Measurements from ENCODE around the gene ZNF664.

ZNF664 gene

DNA sequence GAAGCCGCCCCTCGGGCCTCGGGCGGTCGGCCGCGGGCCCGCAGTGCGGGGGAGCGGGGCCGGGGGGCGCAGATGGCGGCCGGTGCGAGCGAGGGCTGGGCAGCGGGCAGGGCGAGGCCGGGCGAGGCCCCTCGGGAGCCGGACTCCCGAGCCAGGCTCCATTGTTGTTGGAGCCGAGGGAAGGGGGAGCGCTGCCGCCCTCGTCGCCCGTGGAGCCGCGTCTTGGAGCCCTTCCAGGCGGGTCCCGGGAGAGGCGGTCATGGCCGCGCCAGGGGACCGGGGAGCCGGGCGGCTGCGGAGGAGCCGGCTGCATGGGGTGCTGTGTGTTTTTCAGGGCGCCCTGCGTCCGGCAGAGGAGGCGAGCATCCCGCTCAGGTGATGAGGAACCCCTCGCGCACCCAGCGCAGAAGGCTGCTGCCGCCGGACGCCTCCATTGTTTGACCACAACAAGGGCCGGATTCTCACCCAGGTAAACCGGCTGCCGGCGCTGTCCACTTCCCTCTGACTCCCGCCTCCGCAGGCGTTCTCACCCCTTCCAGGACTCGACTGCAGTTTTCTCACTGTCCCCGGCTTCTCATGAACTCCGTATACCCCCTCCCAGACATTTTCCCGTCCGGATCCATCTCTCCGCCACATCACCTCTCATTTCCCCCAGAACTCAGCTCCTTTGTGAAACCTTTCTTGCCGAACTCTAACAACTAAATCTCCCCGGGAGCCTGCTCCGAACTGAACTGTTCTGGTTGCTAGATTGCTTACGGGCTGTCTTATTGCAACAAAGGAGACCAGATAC, 732 bp downstream of the ZNF664 start:
- Histone ChIP-seq H3K27ac (ENCODE audit: low read depth, low read length, severe bottlenecking) (peak overlapping the region; percentile 70), H3K36me3 (ENCODE audit: control insufficient read depth, insufficient read depth, low read length) (peaks cover 36% of the 10 kb centered on the region), H3K4me3 (ENCODE audit: extremely low read depth, insufficient read depth, low read length, poor library complexity, severe bottlenecking) (peak overlapping the region; percentile 73), H3K4me1 (ENCODE audit: control insufficient read depth, insufficient read depth, low read length, poor library complexity, severe bottlenecking) (peaks cover 5% of the 10 kb centered on the region), H3K9me3 (ENCODE audit: control insufficient read depth, low read length) (no peaks in the 10 kb centered on the region)
- WGBS, 2 experiments (ENCODE audit: insufficient coverage in 2 of 2), result 0 to 1% methylated on average over 37 to 68 of the region's 69 CpGs

DNA sequence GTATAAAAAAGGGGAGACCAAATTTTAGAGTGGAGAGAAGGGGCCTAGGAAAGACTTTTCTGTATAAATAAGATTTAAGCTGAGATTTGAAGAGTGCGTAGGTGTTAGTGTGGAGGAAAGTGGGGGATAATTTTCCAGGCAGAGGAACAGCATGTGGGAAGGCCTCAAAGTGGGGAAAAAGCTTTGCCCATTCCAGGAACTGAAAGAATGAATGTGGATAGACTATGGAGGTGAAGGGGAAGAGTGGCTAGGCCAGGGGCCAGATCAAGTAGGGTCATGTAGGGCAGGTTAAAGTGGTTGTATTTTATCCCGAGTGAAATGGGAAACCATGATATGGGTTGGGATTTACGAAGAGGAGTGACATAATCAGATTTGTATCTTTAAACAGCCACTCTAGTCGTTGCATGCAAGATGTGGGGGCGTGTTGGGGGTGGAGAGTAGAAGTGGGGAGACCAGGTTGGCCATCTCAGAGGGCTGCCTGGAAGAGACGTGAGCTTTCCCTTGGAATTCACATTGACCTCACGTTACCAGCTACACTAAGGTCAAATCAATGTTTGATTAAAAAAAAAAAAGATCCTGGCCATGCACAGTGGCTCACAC, 3.3 kb downstream of the ZNF664 start:
- no peak overlapping the region for H3K27ac ChIP-seq (ENCODE audit: low read depth, low read length, severe bottlenecking)
- H3K4me1 ChIP-seq (ENCODE audit: control insufficient read depth, insufficient read depth, low read length, poor library complexity, severe bottlenecking), result peaks cover 5% of the 10 kb centered on the region
- WGBS, 2 experiments (ENCODE audit: insufficient coverage in 2 of 2), result 95 to 98% methylated on average over 4 of the region's 7 CpGs
- no peaks in the 10 kb centered on the region for H3K9me3 ChIP-seq (ENCODE audit: control insufficient read depth, low read length)
- no peak overlapping the region for H3K4me3 ChIP-seq (ENCODE audit: extremely low read depth, insufficient read depth, low read length, poor library complexity, severe bottlenecking)
- peaks cover 51% of the 10 kb centered on the region for H3K36me3 ChIP-seq (ENCODE audit: control insufficient read depth, insufficient read depth, low read length)

GRCh38 chr12:123979566-123979965, 6.6 kb downstream of the ZNF664 start:
- Histone ChIP-seq H3K4me1 (ENCODE audit: control insufficient read depth, insufficient read depth, low read length, poor library complexity, severe bottlenecking) (peaks cover 3% of the 10 kb centered on the region), H3K4me3 (ENCODE audit: extremely low read depth, insufficient read depth, low read length, poor library complexity, severe bottlenecking) (no peak overlapping the region), H3K27ac (ENCODE audit: low read depth, low read length, severe bottlenecking) (no peak overlapping the region), H3K36me3 (ENCODE audit: control insufficient read depth, insufficient read depth, low read length) (peaks cover 65% of the 10 kb centered on the region), H3K9me3 (ENCODE audit: control insufficient read depth, low read length) (no peaks in the 10 kb centered on the region)
- WGBS, 2 experiments (ENCODE audit: insufficient coverage in 2 of 2), result 92 to 100% methylated on average over 1 to 2 of the region's 6 CpGs

- Histone ChIP-seq H3K27ac (ENCODE audit: low read depth, low read length, severe bottlenecking) (no peak overlapping the region), H3K36me3 (ENCODE audit: control insufficient read depth, insufficient read depth, low read length) (peaks cover 53% of the 10 kb centered on the region), H3K4me1 (ENCODE audit: control insufficient read depth, insufficient read depth, low read length, poor library complexity, severe bottlenecking) (peaks cover 12% of the 10 kb centered on the region), H3K4me3 (ENCODE audit: extremely low read depth, insufficient read depth, low read length, poor library complexity, severe bottlenecking) (no peak overlapping the region), H3K9me3 (ENCODE audit: control insufficient read depth, low read length) (no peaks in the 10 kb centered on the region)
- 95 to 96% methylated on average over 5 to 7 of the region's 7 CpGs for WGBS, 2 experiments (ENCODE audit: insufficient coverage in 2 of 2)
Observed at GRCh38 chr12:123982269-123982668, 9.3 kb downstream of the ZNF664 start.

DNA sequence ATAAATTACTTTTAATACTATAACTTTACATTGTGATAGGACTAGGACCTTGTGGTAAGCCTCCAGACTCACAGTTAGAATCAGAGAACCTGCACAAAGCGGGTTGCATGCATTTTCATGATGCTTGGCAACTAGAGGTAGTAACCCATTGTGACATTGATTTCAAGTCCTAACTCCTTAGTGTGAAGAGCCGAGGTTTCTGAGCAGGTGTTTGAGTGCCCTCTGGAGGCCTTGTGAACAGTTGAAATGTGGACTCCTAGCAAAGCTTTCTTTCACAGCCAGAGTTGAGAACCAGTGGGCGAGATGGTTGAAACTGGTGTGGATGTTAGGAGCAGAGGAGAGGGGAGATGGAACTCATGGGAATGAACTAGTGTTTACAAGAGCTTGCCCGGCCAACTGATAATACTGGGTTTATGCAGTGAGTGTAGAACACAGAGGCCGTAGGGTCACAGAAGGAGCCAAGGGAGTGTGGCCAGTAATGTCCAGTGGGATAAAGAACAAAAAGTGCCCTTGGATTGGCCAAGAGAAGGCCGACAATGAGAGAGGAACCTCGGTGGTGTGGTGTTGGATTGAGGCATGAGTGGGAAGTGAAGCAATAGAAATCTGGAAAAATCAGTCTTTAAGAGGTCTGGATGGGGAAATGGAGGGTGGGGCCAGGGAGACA, 10.9 kb downstream of the ZNF664 start:
- H3K36me3 ChIP-seq (ENCODE audit: control insufficient read depth, insufficient read depth, low read length), result peaks cover 57% of the 10 kb centered on the region
- peaks cover 12% of the 10 kb centered on the region for H3K4me1 ChIP-seq (ENCODE audit: control insufficient read depth, insufficient read depth, low read length, poor library complexity, severe bottlenecking)
- H3K9me3 ChIP-seq (ENCODE audit: control insufficient read depth, low read length), result no peaks in the 10 kb centered on the region
- H3K4me3 ChIP-seq (ENCODE audit: extremely low read depth, insufficient read depth, low read length, poor library complexity, severe bottlenecking), result no peak overlapping the region
- no peak overlapping the region for H3K27ac ChIP-seq (ENCODE audit: low read depth, low read length, severe bottlenecking)
- WGBS, 2 experiments (ENCODE audit: insufficient coverage in 2 of 2), result 80% methylated on average over 6 of the region's 7 CpGs

DNA sequence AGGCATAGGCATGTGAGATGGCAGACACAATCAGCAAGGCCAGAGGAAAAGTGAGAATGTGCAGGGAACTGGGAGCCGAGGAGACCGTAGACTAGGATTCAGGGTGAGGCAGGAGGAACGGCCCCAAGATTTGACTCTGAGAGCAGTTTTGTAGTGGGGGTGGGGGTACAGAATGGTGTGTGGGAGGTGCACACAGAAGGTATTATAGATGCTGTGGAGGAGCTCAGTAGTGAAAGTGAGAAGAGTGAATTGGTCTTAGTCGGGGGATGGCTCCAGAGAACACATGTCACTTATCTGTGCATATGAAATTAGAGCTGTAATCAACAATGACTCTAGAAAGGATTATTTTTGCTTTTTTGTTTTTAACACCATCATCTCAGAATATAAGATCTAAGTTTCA, 11.9 kb downstream of the ZNF664 start:
- Histone ChIP-seq H3K4me1 (ENCODE audit: control insufficient read depth, insufficient read depth, low read length, poor library complexity, severe bottlenecking) (peaks cover 12% of the 10 kb centered on the region), H3K36me3 (ENCODE audit: control insufficient read depth, insufficient read depth, low read length) (peaks cover 58% of the 10 kb centered on the region), H3K4me3 (ENCODE audit: extremely low read depth, insufficient read depth, low read length, poor library complexity, severe bottlenecking) (no peak overlapping the region), H3K9me3 (ENCODE audit: control insufficient read depth, low read length) (no peaks in the 10 kb centered on the region), H3K27ac (ENCODE audit: low read depth, low read length, severe bottlenecking) (no peak overlapping the region)
- WGBS, 2 experiments (ENCODE audit: insufficient coverage in 2 of 2), result 100% methylated on average over 3 of the region's 4 CpGs

DNA sequence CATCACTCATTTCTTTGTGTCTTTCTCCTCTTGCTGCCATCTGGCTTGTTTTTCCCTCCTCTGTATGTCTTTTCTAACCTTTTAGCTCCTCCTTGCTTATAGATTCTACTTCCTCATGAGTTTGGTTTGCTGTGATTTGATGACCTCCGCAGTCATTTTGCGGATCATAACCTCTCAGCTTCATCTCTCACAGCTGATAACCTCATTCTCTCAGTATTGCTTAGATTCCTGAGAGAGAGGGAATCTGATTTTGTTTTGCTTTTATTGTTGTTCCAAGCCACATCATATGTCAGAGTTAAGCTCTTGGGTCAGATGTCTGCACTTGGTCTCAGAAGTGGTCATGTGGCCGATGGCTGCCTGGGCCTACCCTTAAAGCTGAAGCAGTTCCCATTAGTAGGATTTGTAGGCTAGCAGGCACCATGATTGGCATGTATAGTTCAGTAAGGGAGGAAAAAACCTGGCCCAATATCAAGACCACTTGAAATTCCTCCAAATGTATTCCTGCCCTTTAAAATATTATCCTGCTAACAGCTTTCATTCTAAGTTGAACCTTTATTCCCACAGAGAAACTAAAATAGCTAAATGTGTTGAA, 13.5 kb downstream of the ZNF664 start:
- H3K36me3 ChIP-seq (ENCODE audit: control insufficient read depth, insufficient read depth, low read length), result peaks cover 58% of the 10 kb centered on the region
- H3K4me1 ChIP-seq (ENCODE audit: control insufficient read depth, insufficient read depth, low read length, poor library complexity, severe bottlenecking), result peaks cover 27% of the 10 kb centered on the region
- H3K9me3 ChIP-seq (ENCODE audit: control insufficient read depth, low read length), result no peaks in the 10 kb centered on the region
- no peak overlapping the region for H3K27ac ChIP-seq (ENCODE audit: low read depth, low read length, severe bottlenecking)
- H3K4me3 ChIP-seq (ENCODE audit: extremely low read depth, insufficient read depth, low read length, poor library complexity, severe bottlenecking), result no peak overlapping the region
- 100% methylated on average over 1 of the region's 3 CpGs; no CpG with 5 or more reads in 1 of the 2 experiments for WGBS, 2 experiments (ENCODE audit: insufficient coverage in 2 of 2)

GRCh38 chr12:123987022-123987421, 14.0 kb downstream of the ZNF664 start:
- no peak overlapping the region for H3K27ac ChIP-seq (ENCODE audit: low read depth, low read length, severe bottlenecking)
- H3K4me3 ChIP-seq (ENCODE audit: extremely low read depth, insufficient read depth, low read length, poor library complexity, severe bottlenecking), result no peak overlapping the region
- peaks cover 27% of the 10 kb centered on the region for H3K4me1 ChIP-seq (ENCODE audit: control insufficient read depth, insufficient read depth, low read length, poor library complexity, severe bottlenecking)
- H3K36me3 ChIP-seq (ENCODE audit: control insufficient read depth, insufficient read depth, low read length), result peaks cover 58% of the 10 kb centered on the region
- WGBS, 2 experiments (ENCODE audit: insufficient coverage in 2 of 2), result 100% methylated on average over 1 of the region's 2 CpGs; no CpG with 5 or more reads in 1 of the 2 experiments
- H3K9me3 ChIP-seq (ENCODE audit: control insufficient read depth, low read length), result no peaks in the 10 kb centered on the region

- WGBS, 2 experiments (ENCODE audit: insufficient coverage in 2 of 2), result 92 to 96% methylated on average over 2 of the region's 5 CpGs
- Histone ChIP-seq H3K4me1 (ENCODE audit: control insufficient read depth, insufficient read depth, low read length, poor library complexity, severe bottlenecking) (peaks cover 27% of the 10 kb centered on the region), H3K27ac (ENCODE audit: low read depth, low read length, severe bottlenecking) (no peak overlapping the region)
Observed at GRCh38 chr12:123989168-123989567, 16.2 kb downstream of the ZNF664 start.

GRCh38 chr12:123989753-123990152, 16.7 kb downstream of the ZNF664 start:
- H3K4me3 ChIP-seq (ENCODE audit: extremely low read depth, insufficient read depth, low read length, poor library complexity, severe bottlenecking), result no peak overlapping the region
- peaks cover 70% of the 10 kb centered on the region for H3K36me3 ChIP-seq (ENCODE audit: control insufficient read depth, insufficient read depth, low read length)
- no peaks in the 10 kb centered on the region for H3K9me3 ChIP-seq (ENCODE audit: control insufficient read depth, low read length)
- 100% methylated on average over 1 of the region's 1 CpG; no CpG with 5 or more reads in 1 of the 2 experiments for WGBS, 2 experiments (ENCODE audit: insufficient coverage in 2 of 2)
- H3K4me1 ChIP-seq (ENCODE audit: control insufficient read depth, insufficient read depth, low read length, poor library complexity, severe bottlenecking), result peaks cover 27% of the 10 kb centered on the region
- H3K27ac ChIP-seq (ENCODE audit: low read depth, low read length, severe bottlenecking), result no peak overlapping the region

More at GRCh38 chr12:123989168-123989567, 16.2 kb downstream of the ZNF664 start:
- Histone ChIP-seq H3K36me3 (ENCODE audit: control insufficient read depth, insufficient read depth, low read length) (peaks cover 69% of the 10 kb centered on the region), H3K4me3 (ENCODE audit: extremely low read depth, insufficient read depth, low read length, poor library complexity, severe bottlenecking) (no peak overlapping the region), H3K9me3 (ENCODE audit: control insufficient read depth, low read length) (no peaks in the 10 kb centered on the region)
